ENCODE data around the gene CD79A.

The CD79A gene

DNA sequence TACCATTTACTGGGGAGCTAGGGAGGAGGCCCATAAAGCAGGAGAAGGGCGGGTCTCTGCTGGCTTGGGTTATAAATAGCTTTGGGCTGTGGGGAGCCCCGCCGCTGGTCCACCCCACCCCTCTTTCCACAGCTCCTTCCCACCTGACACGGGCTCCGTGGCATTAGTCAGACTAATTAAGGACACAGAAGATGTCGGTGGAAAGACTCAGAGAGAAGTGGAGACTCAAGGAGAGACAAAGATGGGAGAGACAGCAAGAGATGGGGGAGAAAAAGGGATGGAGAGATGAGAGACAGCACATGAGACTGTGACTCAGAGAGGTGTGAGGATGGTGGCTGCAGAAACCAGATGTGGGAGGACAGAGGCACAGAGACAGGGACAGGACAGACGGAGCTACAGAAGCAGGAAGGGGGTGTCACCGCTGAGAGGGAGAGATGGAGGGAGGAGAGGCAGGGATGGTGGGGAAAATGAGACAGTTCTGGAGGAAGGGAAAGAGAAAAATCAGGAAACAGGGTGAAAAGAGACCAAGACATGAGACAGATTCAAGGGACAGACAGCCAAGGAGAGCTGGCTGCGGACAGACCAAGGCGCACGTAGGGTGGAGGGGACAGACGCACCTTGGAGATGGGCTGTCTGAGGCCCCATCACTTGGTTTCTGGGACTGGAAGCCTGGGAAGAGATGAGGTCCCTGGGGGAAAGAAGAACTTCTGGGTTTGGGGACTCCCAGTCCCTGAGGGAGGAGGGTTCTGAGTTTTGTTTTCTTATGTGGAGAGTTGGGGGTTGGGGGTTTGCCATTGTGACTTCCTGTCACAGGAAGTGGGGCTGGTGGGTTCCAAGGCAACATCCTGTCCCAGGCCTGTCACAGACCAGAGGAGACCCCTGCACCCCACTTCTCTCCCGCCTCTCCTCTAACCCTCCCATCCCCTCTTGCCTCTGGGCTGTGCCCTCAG, 10.0 kb downstream of the CD79A start:
- DNase-seq, result peak; percentile 80

GRCh38 chr19:41887711-41888382, 10.8 kb downstream of the CD79A start:
- DNase-seq, result peak; percentile 84

DNA sequence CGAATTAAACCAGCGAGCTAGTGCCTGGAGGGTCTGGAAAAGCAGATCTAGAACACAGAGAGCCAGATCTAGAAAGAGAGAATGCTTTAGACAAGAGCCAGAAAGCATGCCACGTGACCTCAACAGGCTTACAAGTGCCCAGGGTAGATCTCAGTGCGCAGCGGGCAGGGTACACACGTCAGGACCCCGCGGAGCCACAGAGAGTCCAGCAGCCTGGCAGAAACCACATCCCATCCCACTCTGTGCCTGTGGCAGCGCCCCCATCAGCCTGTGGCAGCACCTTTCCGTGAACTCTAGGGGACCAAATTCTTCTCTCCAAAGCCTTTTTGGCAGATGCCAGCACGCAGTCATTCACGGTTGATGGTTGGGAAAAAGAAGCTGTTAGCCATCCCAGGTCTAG, 11.8 kb downstream of the CD79A start:
- no peak for DNase-seq

DNA sequence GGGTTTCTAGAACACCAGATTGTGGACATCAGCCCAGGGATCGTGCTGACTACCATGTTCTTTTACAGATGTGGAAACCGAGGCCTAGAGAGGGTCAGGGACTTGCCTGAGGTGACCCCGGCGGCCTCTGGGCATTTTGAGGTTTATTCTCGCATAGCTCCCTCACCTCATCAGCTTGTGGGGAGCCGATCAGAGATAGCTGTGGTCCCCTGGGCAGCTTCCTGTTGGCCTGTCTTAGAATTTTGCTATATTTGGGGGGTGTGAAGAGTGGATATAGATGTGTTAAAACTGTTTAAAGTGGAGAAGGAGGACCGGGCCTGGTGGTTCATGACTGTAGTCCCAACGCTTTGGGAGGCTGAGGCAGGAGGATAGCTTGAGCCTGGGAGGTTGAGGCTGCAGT, 12.8 kb downstream of the CD79A start:
- no peak for DNase-seq

DNA sequence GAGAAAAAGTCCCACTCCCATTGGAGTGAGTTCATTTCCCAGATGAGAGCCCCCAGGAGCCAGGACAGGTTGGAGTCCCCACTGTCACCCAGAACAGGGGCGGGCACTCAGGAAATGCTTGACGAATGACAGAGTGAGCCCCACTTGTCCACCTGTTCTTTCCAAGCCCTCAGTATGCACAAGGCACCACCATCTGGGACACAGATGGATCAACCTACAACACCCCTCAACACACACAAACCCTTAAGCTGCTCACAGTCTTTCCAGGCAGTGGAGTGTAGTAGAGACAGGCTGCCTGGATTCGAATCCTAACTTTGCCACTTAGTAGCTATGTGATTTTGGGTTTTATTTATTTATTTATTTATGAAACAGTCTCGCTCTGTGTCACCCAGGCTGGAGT, 13.9 kb downstream of the CD79A start:
- no peak for DNase-seq

DNA sequence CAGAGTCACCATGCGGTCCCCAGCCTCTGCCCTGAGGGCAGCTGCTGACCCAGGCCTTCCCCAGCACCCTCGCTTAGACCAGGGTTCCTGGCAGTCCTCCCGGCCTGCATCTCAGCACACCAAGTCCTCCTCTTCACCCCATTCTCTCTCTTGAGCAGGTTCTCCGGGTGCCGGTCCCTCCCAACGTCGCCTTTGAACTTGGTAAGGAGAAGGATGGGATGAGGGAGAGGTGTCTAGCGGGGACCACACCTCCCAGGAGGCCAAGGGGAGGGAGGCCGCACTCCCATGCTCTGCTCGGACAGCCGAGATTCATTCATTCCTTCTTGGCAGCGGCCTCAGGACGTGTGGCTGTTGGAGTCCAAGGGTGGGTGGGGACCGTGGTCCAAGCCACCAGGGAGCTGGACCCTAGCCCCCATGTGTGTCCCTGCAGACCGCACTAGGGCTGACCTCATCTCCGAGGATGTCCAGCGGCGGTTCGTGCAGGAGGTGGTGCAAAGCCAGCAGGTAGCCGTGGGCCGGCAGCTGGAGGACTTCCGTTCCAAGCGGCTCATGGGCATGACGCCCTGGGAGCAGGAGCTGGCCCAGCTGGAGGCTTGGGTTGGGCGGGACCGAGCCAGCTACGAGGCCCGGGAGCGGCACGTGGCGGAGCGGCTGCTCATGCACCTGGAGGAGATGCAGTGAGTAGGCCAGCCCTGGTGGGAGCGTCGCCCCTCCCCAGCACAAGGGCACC, 15.3 kb downstream of the CD79A start:
- DNase-seq, result no peak

- DNase-seq, result peak; percentile 48
These were observed 16.8 kb downstream of the CD79A start for GRCh38 chr19:41893899-41894298.

DNA sequence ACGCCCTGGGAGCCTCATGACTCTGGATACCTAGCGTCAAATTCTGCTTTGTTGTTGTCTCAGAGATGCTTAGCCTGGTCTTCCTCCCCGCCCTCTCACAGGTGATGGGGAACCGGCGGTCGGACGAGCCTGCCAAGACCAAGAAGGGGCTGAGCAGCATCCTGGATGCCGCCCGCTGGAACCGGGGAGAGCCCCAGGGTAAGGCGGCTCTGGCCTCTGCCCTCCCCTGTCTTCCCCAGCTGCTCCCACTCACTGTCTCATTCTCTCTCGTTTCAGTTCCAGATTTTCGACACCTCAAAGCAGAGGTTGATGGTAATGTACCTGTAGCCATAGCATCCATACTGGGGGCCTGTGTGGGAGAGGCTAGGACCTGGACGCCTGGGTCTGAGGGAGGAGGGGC, 17.3 kb downstream of the CD79A start:
- no peak for DNase-seq

GRCh38 chr19:41895745-41896580, 18.9 kb downstream of the CD79A start:
- DNase-seq, result no peak

GRCh38 chr19:41896581-41896942, 19.5 kb downstream of the CD79A start:
- no peak for DNase-seq

DNA sequence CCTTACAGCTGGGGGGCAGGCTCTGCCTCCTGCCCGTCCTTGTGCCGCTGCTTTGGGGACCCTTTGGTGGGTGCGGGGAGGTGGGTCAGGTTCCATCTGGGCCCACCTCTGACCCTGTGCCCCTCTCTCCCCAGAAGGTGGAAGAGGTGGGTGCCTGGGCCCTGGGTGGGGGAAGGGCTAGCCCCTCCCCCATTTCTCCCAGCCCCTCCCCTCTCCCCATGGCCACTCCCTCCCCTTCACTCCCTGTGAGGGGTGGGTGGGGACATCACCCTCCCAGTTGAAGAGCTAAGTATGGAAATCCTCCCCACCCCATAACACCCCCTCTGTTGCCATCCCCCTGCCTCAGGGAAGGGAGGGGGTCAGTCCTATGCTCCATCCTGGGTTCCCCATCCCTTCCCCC, 20.1 kb downstream of the CD79A start:
- no peak for DNase-seq

GRCh38 chr19:41897820-41898219, 20.7 kb downstream of the CD79A start:
- no peak for DNase-seq

- DNase-seq, result no peak
These were observed 21.2 kb downstream of the CD79A start for GRCh38 chr19:41898235-41898634.

DNA sequence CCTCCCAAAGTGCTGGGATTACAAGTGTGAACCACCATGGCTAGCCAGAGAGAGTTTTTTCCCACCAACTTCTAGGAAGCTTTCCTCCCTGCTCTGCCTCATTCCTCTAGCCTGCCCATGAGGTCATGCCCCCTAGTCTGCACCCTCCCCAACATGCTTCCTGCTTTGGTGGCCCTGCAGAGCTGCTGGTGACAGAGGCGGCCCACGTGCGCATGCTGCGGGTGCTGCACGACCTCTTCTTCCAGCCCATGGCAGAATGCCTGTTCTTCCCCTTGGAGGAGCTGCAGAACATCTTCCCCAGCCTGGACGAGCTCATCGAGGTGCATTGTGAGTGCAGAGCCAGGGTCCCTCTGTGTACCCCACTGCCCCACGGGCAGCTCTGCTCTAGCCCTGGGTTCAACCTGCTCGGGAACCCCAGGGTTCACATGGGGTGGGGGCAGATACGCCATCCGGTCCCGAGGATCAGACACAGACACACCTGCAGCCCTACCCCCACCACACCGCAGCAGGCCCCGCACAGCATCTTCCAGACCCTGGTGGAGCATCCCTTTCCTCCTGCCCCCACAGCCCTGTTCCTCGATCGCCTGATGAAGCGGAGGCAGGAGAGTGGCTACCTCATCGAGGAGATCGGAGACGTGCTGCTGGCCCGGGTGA, 24.8 kb downstream of the CD79A start:
- DNase-seq, result no peak

GRCh38 chr19:41902594-41902993, 25.5 kb downstream of the CD79A start:
- DNase-seq, result no peak

DNA sequence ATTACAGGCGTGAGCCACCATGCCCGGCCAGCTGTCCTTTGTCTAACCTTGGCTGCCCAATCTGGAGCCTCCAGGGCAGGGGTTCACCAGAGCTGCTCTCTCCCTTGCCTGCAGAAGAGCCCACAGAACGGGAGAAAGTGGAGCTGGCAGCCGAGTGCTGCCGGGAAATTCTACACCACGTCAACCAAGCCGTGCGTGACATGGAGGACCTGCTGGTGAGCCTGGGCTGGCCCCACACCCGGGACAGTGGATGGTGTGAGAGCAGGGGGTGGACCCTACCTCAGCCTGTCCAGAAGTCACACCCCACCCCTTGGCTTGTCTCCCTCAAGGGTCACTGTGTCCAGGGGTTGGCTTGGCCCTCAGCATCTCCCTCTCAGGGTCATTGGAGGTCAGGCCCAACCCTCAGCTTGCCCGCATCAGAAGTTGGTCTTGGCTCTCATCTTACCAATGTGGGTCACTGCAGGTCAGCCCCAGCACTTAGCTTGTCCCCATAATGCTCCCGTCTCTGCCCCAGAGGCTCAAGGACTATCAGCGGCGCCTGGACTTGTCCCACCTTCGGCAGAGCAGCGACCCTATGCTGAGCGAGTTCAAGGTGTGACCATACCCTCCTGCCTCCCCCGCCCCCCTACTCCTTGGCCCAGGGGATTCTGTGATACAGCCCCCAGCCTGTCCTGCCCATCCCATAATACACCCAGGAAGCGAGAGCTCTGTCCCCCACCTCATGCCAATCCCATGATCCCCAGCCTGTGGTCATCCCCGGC, 26.3 kb downstream of the CD79A start:
- DNase-seq, result no peak

- DNase-seq, result no peak
These were observed 27.2 kb downstream of the CD79A start for GRCh38 chr19:41904118-41904870.

GRCh38 chr19:41905273-41906002, 28.4 kb downstream of the CD79A start:
- DNase-seq, result no peak

DNA sequence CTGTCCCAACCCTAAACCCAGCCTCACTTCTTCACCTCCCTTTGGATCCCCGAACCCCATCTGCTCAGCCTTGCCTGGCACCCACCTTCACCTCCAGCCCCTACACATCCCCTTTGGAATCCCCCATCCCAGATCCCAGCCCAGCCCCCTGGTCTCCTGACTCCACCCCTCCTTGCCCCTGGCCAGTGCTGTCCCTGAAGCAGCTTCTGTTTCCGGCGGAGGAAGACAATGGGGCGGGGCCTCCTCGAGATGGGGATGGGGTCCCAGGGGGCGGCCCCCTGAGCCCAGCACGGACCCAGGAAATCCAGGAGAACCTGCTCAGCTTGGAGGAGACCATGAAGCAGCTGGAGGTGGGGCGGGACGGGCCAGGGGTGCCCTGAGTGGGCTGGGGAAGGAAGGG, 29.2 kb downstream of the CD79A start:
- no peak for DNase-seq
